Upper lobe of left lung (tissue), 6 donors: Measurements from ENCODE around the gene TMEM256. TPM values are rescaled to one million over a fixed set of nuclear protein-coding genes. Genes with fewer than 3 reads are reported as not detected.

Experiments
- ATAC-seq, 2 donors: fragments of 200-7000 bp; cut with Tn5 transposase; one replicate each; pipeline ENCODE4 v1.9.1; 2022; ENCODE audit warnings: mild to moderate bottlenecking in 2 of 2, moderate library complexity in 2 of 2; ENCODE audit not compliant: low FRiP score in 2 of 2
- DNase-seq, 2 donors: peaks; one replicate each; pipeline ENCODE4 v3.0.0-alpha.2; 2019 to 2020
- H3K27ac ChIP-seq, 4 donors: fragments of 200-600 bp; sonication (generic); one replicate each; pipeline ENCODE4 v1.5.1; 2016 to 2019
- H3K27me3 ChIP-seq, 4 donors: fragments of 200-600 bp; sonication (generic); one replicate each; pipeline ENCODE4 v1.5.1; 2017 to 2019
- H3K36me3 ChIP-seq, 4 donors: fragments of 200-600 bp; sonication (generic); one replicate each; pipeline ENCODE4 v1.5.1; 2016 to 2019
- H3K4me1 ChIP-seq, 4 donors: fragments of 200-600 bp; sonication (generic); one replicate each; pipeline ENCODE4 v1.5.1; 2018 to 2019
- H3K4me3 ChIP-seq, 4 donors: fragments of 200-600 bp; sonication (generic); one replicate each; pipeline ENCODE4 v1.5.1; 2017 to 2019; ENCODE audit warnings: mild to moderate bottlenecking in 2 of 4, moderate library complexity in 1 of 4
- H3K9me3 ChIP-seq, 4 donors: fragments of 200-600 bp; sonication (generic); one replicate each; pipeline ENCODE4 v1.5.1; 2018 to 2019
- EP300 ChIP-seq, 4 donors: sonication (generic); formaldehyde crosslinking; IDR thresholded peaks; one replicate each; pipeline ENCODE4 v1.5.1; 2017; ENCODE audit warnings: antibody characterized with exemption in 4 of 4, control low read depth in 2 of 4
- POLR2A ChIP-seq, 4 donors: fragments of 450-650 bp; IDR thresholded peaks; one replicate each; pipeline ENCODE4 v1.5.1; 2016 to 2017; ENCODE audit warnings: antibody characterized with exemption in 4 of 4, mild to moderate bottlenecking in 2 of 4
- POLR2AphosphoS5 ChIP-seq, 2 donors: sonication (generic); formaldehyde crosslinking; IDR thresholded peaks; one replicate each; pipeline ENCODE4 v1.5.1; 2017; ENCODE audit warnings: antibody characterized with exemption in 2 of 2
- WGBS, 2 donors: methylation state at CpG; one replicate each; pipeline ENCODE4 v1.1.5; 2017 to 2018; 5-methylcytosine and 5-hydroxymethylcytosine counted together
- total RNA-seq, 6 donors: library from RNA; depleted of rRNA in 4 of 6; stranded (reverse); fragments of >200 nt in 4 of 6; gene quantifications; one replicate each; pipeline versions ENCODE4 v1.1.0 to v1.2.1, GENCODE V29; 2016 to 2021
- TF ChIP-seq, protein P1 (sequence below), 6 experiments: fragments of 450-650 bp in 4 of 6; fragments of 200-600 bp in 2 of 6; sonication (generic) in 2 of 6; IDR thresholded peaks; one replicate each; pipeline ENCODE4 v1.5.1; 2016 to 2019; ENCODE audit warnings: antibody characterized with exemption in 6 of 6
- donor health status: DM: no; HTN: no; CAD: no; lungs with moderate emphysema.
- donor health status: DM: no; HTN: yes; CAD: no; lungs with severe emphysema.

The TMEM256 gene
- total RNA-seq, 6 donors from 2014 or later, result 21.6 to 65.0 (median 52.6) TPM

DNA sequence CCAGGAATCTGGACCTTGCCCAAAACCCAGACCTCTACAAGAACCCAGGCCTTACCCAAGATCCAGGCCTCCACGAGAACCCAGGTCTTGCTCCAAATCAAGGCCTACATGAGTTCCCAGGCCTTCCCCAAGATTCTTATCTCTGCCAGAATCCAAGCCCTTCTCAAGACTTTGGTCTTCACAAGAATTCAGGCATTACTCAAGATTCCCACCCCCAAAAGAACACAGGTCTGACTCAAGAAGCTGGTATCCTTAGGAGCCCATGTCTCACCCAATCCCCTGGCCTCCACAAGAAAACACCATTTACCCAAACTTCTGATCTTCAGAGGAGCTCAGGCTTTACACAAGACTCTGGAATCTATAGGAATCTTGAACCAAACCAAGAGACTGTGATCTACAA, 27.3 kb upstream of the TMEM256 start:
- Histone ChIP-seq H3K9me3 (no peaks in the 10 kb centered on the region), H3K27me3 (no peaks in the 10 kb centered on the region), H3K27ac (no peak overlapping the region), H3K36me3 (no peaks in the 10 kb centered on the region), H3K4me3 (no peak overlapping the region), H3K4me1 (peaks cover 9 to 14% (median 11%) of the 10 kb centered on the region in 4 donors)
- DNase-seq, result no peak
- ATAC-seq, result no peak
- TF ChIP-seq EP300 (IDR thresholded peaks at IDR 0.05), result no peak
- no peak for TF ChIP-seq POLR2A (IDR thresholded peaks at IDR 0.05)
- no peak for TF ChIP-seq POLR2AphosphoS5 (IDR thresholded peaks at IDR 0.05)
- TF ChIP-seq, protein P1, sequence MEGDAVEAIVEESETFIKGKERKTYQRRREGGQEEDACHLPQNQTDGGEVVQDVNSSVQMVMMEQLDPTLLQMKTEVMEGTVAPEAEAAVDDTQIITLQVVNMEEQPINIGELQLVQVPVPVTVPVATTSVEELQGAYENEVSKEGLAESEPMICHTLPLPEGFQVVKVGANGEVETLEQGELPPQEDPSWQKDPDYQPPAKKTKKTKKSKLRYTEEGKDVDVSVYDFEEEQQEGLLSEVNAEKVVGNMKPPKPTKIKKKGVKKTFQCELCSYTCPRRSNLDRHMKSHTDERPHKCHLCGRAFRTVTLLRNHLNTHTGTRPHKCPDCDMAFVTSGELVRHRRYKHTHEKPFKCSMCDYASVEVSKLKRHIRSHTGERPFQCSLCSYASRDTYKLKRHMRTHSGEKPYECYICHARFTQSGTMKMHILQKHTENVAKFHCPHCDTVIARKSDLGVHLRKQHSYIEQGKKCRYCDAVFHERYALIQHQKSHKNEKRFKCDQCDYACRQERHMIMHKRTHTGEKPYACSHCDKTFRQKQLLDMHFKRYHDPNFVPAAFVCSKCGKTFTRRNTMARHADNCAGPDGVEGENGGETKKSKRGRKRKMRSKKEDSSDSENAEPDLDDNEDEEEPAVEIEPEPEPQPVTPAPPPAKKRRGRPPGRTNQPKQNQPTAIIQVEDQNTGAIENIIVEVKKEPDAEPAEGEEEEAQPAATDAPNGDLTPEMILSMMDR (IDR thresholded peaks at IDR 0.05), result no peak
- WGBS, 2 donors, result 82% methylated on average over 1 of the region's 1 CpG; no CpG with 5 or more reads in 1 of the 2 donors

DNA sequence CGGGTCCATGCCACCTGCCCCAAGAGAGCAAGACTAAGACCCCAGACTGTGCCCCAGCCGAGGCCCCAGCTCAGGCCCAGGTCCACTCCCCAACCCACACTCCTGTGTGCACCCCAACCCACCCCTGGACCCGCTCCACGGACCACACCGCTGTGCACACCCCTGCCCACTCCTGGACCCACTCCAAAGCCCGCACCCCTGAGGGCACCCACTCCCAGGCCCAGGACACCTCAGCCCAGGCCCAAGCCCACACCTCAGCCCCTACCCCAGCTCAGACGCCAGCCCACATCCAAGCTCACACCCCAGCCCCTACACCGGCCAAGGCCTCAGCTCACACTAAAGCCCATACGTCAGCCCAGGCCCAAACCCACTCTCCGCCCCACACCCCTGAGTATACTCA, 25.8 kb upstream of the TMEM256 start:
- 90 to 93% methylated on average over 8 to 10 of the region's 10 CpGs for WGBS, 2 donors
- no peaks in the 10 kb centered on the region for H3K36me3 ChIP-seq
- H3K27me3 ChIP-seq, result no peaks in the 10 kb centered on the region
- TF ChIP-seq POLR2A (IDR thresholded peaks at IDR 0.05) (no peak), POLR2AphosphoS5 (IDR thresholded peaks at IDR 0.05) (no peak)
- TF ChIP-seq, protein P1 (IDR thresholded peaks at IDR 0.05), result no peak
- H3K4me3 ChIP-seq, result no peak overlapping the region
- no peak overlapping the region for H3K27ac ChIP-seq
- ATAC-seq, result no peak
- H3K4me1 ChIP-seq, result peaks cover 0 to 1% (median under 1%) of the 10 kb centered on the region in 4 donors
- no peaks in the 10 kb centered on the region for H3K9me3 ChIP-seq
- peak in 1 of 2 donors; percentile 70 for DNase-seq

DNA sequence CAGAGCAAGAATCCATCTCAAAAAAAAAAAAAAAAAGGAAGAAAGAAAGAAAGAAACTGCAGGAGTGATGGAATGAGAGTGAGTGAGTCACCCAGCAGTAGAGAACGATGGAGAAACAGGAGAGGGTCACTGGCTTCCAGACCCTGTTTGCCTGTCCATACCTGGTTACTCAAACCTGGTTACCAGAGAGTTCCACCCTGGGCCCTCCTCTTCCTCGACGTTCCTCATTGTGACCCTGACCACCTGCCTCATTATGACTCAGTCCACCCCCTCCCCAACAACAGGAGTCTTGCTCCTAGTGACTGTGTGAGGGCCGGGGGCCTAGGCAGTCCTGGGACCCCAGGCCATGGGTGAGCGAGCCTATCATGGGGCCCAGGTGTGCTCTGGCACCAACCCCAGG, 24.7 kb upstream of the TMEM256 start, which contains the start of gene SPEM3:
Gene SPEM3, plus strand, starts transcription at position 301 of the 400 bp plus-strand sequence. Its CDS starts 46 bp downstream, at position 347.
- no peak within 1 kb of the TSS for H3K27ac ChIP-seq
- ATAC-seq, result no peak
- WGBS, 2 donors, result 75 to 77% methylated on average over 5 of the region's 5 CpGs
- no peaks in the 10 kb centered on the region for H3K9me3 ChIP-seq
- TF ChIP-seq POLR2A (IDR thresholded peaks at IDR 0.05), result no peak
- TF ChIP-seq, protein P1 (IDR thresholded peaks at IDR 0.05), result no peak
- no peak for TF ChIP-seq POLR2AphosphoS5 (IDR thresholded peaks at IDR 0.05)
- TF ChIP-seq EP300 (IDR thresholded peaks at IDR 0.05), result no peak
- H3K4me3 ChIP-seq, result no peak within 1 kb of the TSS
- no peak for DNase-seq
- H3K36me3 ChIP-seq, result no peaks in the 10 kb centered on the region
- no peaks in the 10 kb centered on the region for H3K27me3 ChIP-seq
- H3K4me1 ChIP-seq, result no peaks in the 10 kb centered on the region

DNA sequence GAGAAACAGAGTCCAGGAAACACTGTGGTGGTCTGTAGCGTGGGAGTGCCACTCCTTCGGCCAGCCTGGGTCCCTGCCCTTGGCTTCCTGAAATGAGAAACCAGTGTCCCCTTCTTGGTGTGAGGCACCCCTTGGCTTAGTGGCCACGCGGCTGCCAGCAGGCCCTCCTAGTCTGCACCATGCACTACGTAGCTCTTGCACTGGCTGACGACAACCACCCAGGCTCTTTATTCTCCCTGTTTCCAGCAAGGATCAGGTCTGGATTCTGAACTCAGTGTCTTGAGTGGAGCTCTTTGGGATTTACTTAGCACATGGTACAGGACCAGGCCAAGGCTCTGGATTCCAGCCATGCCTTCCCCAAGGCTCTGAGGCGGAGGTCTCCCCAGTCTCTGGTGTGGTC, 23.7 kb upstream of the TMEM256 start:
- TF ChIP-seq, protein P1 (IDR thresholded peaks at IDR 0.05), result no peak
- TF ChIP-seq POLR2AphosphoS5 (IDR thresholded peaks at IDR 0.05), result no peak
- no peak for TF ChIP-seq EP300 (IDR thresholded peaks at IDR 0.05)
- TF ChIP-seq POLR2A (IDR thresholded peaks at IDR 0.05), result no peak
- Histone ChIP-seq H3K27ac (no peak overlapping the region), H3K27me3 (no peaks in the 10 kb centered on the region), H3K4me3 (no peak overlapping the region), H3K4me1 (no peaks in the 10 kb centered on the region), H3K36me3 (no peaks in the 10 kb centered on the region), H3K9me3 (no peaks in the 10 kb centered on the region)
- ATAC-seq (no peak), DNase-seq (no peak)
- WGBS, 2 donors, result 88 to 93% methylated on average over 7 of the region's 7 CpGs

DNA sequence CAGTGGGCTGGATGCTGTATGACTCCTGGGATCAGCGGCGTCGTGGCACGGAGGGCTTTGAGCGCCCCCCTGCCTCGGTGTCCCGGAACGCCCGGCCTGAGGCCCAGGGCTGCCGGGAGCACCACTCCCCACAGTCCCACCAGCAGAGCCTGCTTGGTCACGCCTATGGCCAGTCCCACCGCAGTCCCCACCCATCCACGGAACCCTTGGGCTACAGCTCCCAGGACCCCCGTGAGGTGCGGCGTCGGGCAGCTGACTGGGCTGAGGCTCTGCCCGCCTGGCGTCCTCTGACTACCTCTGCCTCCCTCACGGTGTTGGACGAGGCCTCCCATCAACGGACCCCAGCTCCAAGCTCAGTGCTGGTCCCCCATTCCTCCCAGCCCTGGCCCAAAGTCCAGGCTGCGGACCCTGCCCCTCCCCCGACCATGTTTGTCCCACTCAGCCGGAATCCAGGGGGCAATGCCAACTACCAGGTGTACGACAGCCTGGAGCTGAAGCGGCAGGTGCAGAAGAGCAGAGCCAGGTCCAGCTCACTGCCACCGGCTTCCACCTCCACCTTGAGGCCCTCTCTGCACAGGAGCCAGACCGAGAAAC, 23.1 kb upstream of the TMEM256 start:
- no peaks in the 10 kb centered on the region for H3K36me3 ChIP-seq
- H3K4me3 ChIP-seq, result no peak overlapping the region
- no peak overlapping the region for H3K27ac ChIP-seq
- 92 to 94% methylated on average over 19 to 29 of the region's 29 CpGs for WGBS, 2 donors
- peak in 1 of 2 donors; percentile 71 for DNase-seq
- no peak for ATAC-seq
- H3K4me1 ChIP-seq, result no peaks in the 10 kb centered on the region
- TF ChIP-seq, protein P1 (IDR thresholded peaks at IDR 0.05), result no peak
- TF ChIP-seq POLR2A (IDR thresholded peaks at IDR 0.05) (no peak), EP300 (IDR thresholded peaks at IDR 0.05) (no peak), POLR2AphosphoS5 (IDR thresholded peaks at IDR 0.05) (no peak)
- no peaks in the 10 kb centered on the region for H3K9me3 ChIP-seq
- no peaks in the 10 kb centered on the region for H3K27me3 ChIP-seq
